HG03103 (cell line): Measurements from ENCODE around the gene ACAD10.
"Not testable (repeated sequence)": the region's sequence is repeated elsewhere in the genome, so short reads cannot be mapped to it uniquely, and the experiment has no call there.

Experiments
- ATAC-seq: cut with Tn5 transposase; IDR thresholded peaks from one replicate; pipeline ENCODE4 v1.9.1; 2021; ENCODE audit warnings: low read depth; ENCODE audit not compliant: unreplicated experiment

The ACAD10 gene

GRCh38 chr12:111685811-111686573, at the start of gene ACAD10, which contains the start of gene BRAP:
Gene ACAD10 (plus strand): TSS chr12:111686053. CDS start chr12:111692710, 6,657 bp downstream.
Gene BRAP (minus strand): TSS chr12:111685956. CDS start chr12:111685792, 164 bp downstream.
- ATAC-seq: peak; percentile 89

- ATAC-seq: no peak
Observed at GRCh38 chr12:111636209-111636945, 49.5 kb upstream of the ACAD10 start.

- no peak for ATAC-seq
Observed at GRCh38 chr12:111638556-111638955, 47.3 kb upstream of the ACAD10 start.

GRCh38 chr12:111640506-111640905, 45.3 kb upstream of the ACAD10 start:
- no peak for ATAC-seq

GRCh38 chr12:111642681-111643426, 43.0 kb upstream of the ACAD10 start:
- no peak for ATAC-seq

GRCh38 chr12:111643427-111643826, 42.4 kb upstream of the ACAD10 start:
- no peak for ATAC-seq

- no peak for ATAC-seq
Observed at GRCh38 chr12:111645433-111645832, 40.4 kb upstream of the ACAD10 start.

- no peak for ATAC-seq
Observed at GRCh38 chr12:111650912-111651311, 34.9 kb upstream of the ACAD10 start.

- ATAC-seq: not testable (repeated sequence)
Observed at GRCh38 chr12:111652530-111652929, 33.3 kb upstream of the ACAD10 start.

- ATAC-seq: no peak
Observed at GRCh38 chr12:111653596-111653995, 32.3 kb upstream of the ACAD10 start.

GRCh38 chr12:111655356-111655755, 30.5 kb upstream of the ACAD10 start:
- ATAC-seq: no peak

- no peak for ATAC-seq
Observed at GRCh38 chr12:111656016-111656415, 29.8 kb upstream of the ACAD10 start.

- ATAC-seq: no peak
Observed at GRCh38 chr12:111664499-111664898, 21.4 kb upstream of the ACAD10 start.

GRCh38 chr12:111664961-111665865, 20.6 kb upstream of the ACAD10 start:
- ATAC-seq: no peak

GRCh38 chr12:111672822-111673381, 13.0 kb upstream of the ACAD10 start:
- no peak for ATAC-seq

- no peak for ATAC-seq
Observed at GRCh38 chr12:111673503-111673902, 12.3 kb upstream of the ACAD10 start.

- no peak for ATAC-seq
Observed at GRCh38 chr12:111677186-111677585, 8.7 kb upstream of the ACAD10 start.

- ATAC-seq: not testable (repeated sequence)
Observed at GRCh38 chr12:111684485-111685198, 1.2 kb upstream of the ACAD10 start.

GRCh38 chr12:111685322-111685810, 487 bp upstream of the ACAD10 start:
- peak; percentile 7 for ATAC-seq
